Common myeloid progenitor, CD34-positive (primary cell): ENCODE results near the gene SULF2.

ENCODE experiments used
- CTCF ChIA-PET: fragments of 350-600 bp; sonication (Branson Sonifier 250); formaldehyde crosslinking; loops from one replicate; lab custom pipeline; 2021; ENCODE audit warnings: antibody characterized with exemption; lab: Charles Lee
- POLR2A ChIA-PET: fragments of 350-600 bp; sonication (Branson Sonifier 250); formaldehyde crosslinking; loops from one replicate; lab custom pipeline; 2021; ENCODE audit warnings: antibody characterized with exemption; lab: Charles Lee
- DNase-seq, 3 donors: peaks; one replicate each; pipeline versions ENCODE4 v3.0.0 to v3.0.0-alpha.2; 2013
- H3K27ac ChIP-seq, 2 experiments: 1 replicate in 1 of 2; 2 replicates in 1 of 2; pipeline ENCODE4 v1.7.0; 2013; ENCODE audit warnings: inconsistent platforms in 2 of 2, low read length in 2 of 2, mild to moderate bottlenecking in 2 of 2, low read depth in 1 of 2, moderate library complexity in 1 of 2; ENCODE audit not compliant: severe bottlenecking in 2 of 2, insufficient read depth in 1 of 2, poor library complexity in 1 of 2
- H3K27me3 ChIP-seq, 5 experiments: replicated peaks in 2 of 5; 1 replicate in 3 of 5; 2 replicates in 2 of 5; pipeline versions ENCODE4 v1.6.1 to v1.7.0; 2013; ENCODE audit warnings: low read length in 4 of 5, mild to moderate bottlenecking in 2 of 5, moderate library complexity in 2 of 5, inconsistent platforms in 1 of 5; ENCODE audit not compliant: insufficient read depth in 5 of 5, control insufficient read depth in 4 of 5
- H3K36me3 ChIP-seq, 4 experiments: 1 replicate in 2 of 4; 2 replicates in 2 of 4; pipeline versions ENCODE4 v1.6.1 to v1.7.0; 2013; ENCODE audit warnings: low read length in 3 of 4, control low read depth in 1 of 4, mild to moderate bottlenecking in 1 of 4; ENCODE audit not compliant: control insufficient read depth in 4 of 4, insufficient read depth in 4 of 4
- H3K4me1 ChIP-seq, 4 experiments: 1 replicate in 3 of 4; 2 replicates in 1 of 4; pipeline versions ENCODE4 v1.6.1 to v1.7.1; 2013; ENCODE audit warnings: low read length in 3 of 4, mild to moderate bottlenecking in 3 of 4, control low read depth in 1 of 4, inconsistent platforms in 1 of 4, moderate library complexity in 1 of 4; ENCODE audit not compliant: control insufficient read depth in 4 of 4, insufficient read depth in 4 of 4; ENCODE audit errors: control extremely low read depth in 1 of 4
- H3K4me3 ChIP-seq, 7 experiments: 1 replicate in 4 of 7; 2 replicates in 3 of 7; pipeline versions ENCODE4 v1.5.1 to v1.7.0; 2013; ENCODE audit warnings: mild to moderate bottlenecking in 7 of 7, low read length in 6 of 7, moderate library complexity in 6 of 7, inconsistent platforms in 2 of 7, low read depth in 2 of 7, control low read depth in 1 of 7; ENCODE audit not compliant: insufficient read depth in 4 of 7, control insufficient read depth in 1 of 7; ENCODE audit errors: extremely low read depth in 1 of 7
- H3K9me3 ChIP-seq, 5 experiments: 1 replicate in 4 of 5; 2 replicates in 1 of 5; pipeline versions ENCODE4 v1.6.1 to v1.7.1; 2013; ENCODE audit warnings: low read length in 4 of 5, mild to moderate bottlenecking in 2 of 5, inconsistent platforms in 1 of 5, low read depth in 1 of 5, moderate library complexity in 1 of 5; ENCODE audit not compliant: control insufficient read depth in 4 of 5, insufficient read depth in 2 of 5; ENCODE audit errors: control extremely low read depth in 1 of 5
- WGBS: methylation state at CpG from one replicate; pipeline ENCODE4 v1.1.5; 2013; ENCODE audit not compliant: insufficient coverage; 5-methylcytosine and 5-hydroxymethylcytosine counted together

SULF2 gene

DNA sequence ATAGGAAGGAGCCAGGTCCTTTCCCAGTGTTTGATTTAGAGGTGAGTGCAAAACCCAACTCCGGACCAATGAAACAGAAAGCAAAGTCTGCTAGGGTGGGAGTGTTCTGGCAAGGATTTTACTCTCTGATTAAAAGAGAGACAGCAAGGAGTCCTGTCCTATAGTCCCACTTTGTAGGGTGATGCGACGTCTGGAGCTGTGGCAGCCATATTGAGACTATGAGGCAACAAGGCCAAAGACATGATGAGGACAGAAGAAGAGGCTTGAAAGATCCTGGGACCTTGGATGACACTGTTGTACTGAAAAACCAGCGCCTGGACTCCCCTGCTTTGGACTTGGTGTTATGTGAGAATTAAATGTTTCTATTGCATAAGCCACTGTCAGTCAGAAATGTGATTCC, 8.1 kb downstream of the SULF2 start:
- DNase-seq: no peak
- Histone ChIP-seq H3K4me1 (no peaks in the 10 kb centered on the region), H3K9me3 (peaks cover 0 to 11% (median 0%) of the 10 kb centered on the region in 5 experiments), H3K4me3 (no peak overlapping the region), H3K36me3 (no peaks in the 10 kb centered on the region), H3K27me3 (peaks cover 0 to 14% (median 0%) of the 10 kb centered on the region in 5 experiments), H3K27ac (no peak overlapping the region)
- ChIA-PET POLR2A (no interaction called here), CTCF (interaction anchor here (1.4 kb wide), 1 partner anchor 10 kb away, joined by 4 read pairs; no protein-coding TSS in a partner anchor)
- 100% methylated on average over 3 of the region's 4 CpGs for whole genome bisulfite sequencing

DNA sequence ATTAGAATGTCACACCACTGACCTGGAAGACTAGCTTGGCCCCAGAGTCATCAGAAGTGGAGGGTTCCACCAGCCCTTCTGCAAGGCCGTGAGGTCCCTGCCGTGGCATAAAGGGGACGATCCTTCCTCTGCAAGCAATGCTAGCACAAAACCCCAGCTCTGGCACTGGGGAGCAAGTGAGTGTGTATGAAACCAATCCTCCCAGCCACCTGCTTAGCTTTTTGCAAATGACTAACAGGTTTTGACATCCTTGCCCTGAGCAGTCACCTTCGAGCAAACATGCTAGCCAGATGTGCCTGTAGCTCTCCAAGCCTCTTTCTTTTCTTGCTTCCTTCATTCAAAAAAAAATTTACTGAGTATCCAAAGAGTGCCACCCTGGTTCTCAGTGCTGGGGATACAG, 8.6 kb downstream of the SULF2 start:
- Histone ChIP-seq H3K9me3 (peaks cover 0 to 11% (median 0%) of the 10 kb centered on the region in 5 experiments), H3K36me3 (no peaks in the 10 kb centered on the region), H3K27me3 (peaks cover 0 to 8% (median 0%) of the 10 kb centered on the region in 5 experiments), H3K27ac (no peak overlapping the region), H3K4me3 (no peak overlapping the region), H3K4me1 (no peaks in the 10 kb centered on the region)
- DNase-seq: no peak
- WGBS: 97% methylated on average over 3 of the region's 4 CpGs
- ChIA-PET CTCF (interaction anchor here (0.6 kb wide), 1 partner anchor 10 kb away, joined by 3 read pairs; no protein-coding TSS in a partner anchor), POLR2A (no interaction called here)

DNA sequence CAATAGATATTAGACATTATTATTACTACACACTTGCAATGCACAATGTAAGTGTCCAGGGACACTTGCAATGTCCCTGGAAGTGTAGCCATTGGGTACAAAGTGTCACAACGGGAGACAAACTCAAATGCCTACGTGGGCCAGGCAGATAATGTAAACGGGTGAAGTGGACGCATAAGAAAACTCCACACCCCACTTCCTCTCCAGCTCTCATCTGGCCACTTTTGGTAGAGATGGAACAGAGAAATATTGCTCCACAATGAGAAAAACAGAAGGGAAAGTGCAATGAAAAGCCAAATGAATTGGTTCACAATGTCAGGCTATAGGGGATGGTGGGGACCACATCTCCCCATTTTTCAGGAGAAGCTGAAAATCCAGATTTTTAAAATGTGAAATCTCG, 9.4 kb downstream of the SULF2 start:
- CTCF ChIA-PET: no interaction called here
- H3K4me3 ChIP-seq: no peak overlapping the region
- H3K36me3 ChIP-seq: no peaks in the 10 kb centered on the region
- H3K27me3 ChIP-seq: peaks cover 0 to 2% (median 0%) of the 10 kb centered on the region in 5 experiments
- 100% methylated on average over 1 of the region's 5 CpGs for WGBS
- H3K27ac ChIP-seq: no peak overlapping the region
- no peak for DNase-seq
- H3K9me3 ChIP-seq: peaks cover 0 to 12% (median under 1%) of the 10 kb centered on the region in 5 experiments
- H3K4me1 ChIP-seq: peaks cover 0 to 7% (median 0%) of the 10 kb centered on the region in 4 experiments
- POLR2A ChIA-PET: no interaction called here

DNA sequence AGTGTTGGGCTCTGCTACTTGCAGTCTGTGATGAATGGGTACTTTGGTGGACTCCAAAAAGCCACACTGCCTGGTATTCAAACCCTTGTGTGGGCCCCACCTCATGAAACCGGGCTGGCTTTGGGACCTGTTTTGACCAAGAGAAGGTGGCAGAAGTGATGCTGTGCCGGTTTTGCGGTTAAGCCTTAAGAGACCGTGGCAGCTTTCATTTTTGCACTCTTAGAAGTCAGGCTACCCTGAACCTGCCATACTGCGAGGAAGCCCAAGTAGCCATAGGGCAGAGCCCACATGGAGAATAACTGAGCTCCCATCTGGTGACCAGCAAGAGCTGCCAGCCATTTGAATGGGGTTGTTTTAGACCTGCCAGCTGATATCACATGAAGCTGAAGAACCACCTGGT, 10.2 kb downstream of the SULF2 start:
- Histone ChIP-seq H3K4me3 (no peak overlapping the region), H3K27me3 (no peaks in the 10 kb centered on the region), H3K27ac (no peak overlapping the region), H3K4me1 (peaks cover 0 to 8% (median 0%) of the 10 kb centered on the region in 4 experiments), H3K36me3 (no peaks in the 10 kb centered on the region), H3K9me3 (peaks cover 0 to 17% (median 4%) of the 10 kb centered on the region in 5 experiments)
- POLR2A ChIA-PET: no interaction called here
- no peak for DNase-seq
- CTCF ChIA-PET: no interaction called here
- WGBS: 98% methylated on average over 5 of the region's 5 CpGs

GRCh38 chr20:47774131-47774777, 11.0 kb downstream of the SULF2 start:
- CTCF ChIA-PET: no interaction called here

DNA sequence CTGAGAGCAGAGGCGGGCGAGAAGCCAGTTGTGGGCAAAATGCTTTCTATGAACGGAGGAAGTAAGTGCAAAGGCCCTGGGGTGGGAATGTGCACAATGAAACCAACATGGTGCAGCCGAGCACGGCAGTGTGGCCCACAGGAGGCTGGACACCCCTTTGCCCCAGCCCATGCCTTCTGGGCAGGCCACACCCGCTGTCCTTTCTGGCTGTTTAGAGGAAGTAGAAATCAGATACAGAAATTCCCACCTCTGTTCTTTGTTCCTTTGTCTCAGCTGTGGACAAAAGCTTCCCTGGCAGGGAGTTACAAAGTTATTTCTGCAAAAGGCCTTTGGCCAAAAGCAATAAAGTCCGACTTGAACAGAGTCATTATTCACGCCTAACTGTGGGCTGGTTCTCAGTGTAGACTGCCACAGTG, 11.9 kb downstream of the SULF2 start:
- H3K27me3 ChIP-seq: no peaks in the 10 kb centered on the region
- H3K27ac ChIP-seq: no peak overlapping the region
- CTCF ChIA-PET: no interaction called here
- H3K36me3 ChIP-seq: no peaks in the 10 kb centered on the region
- H3K4me3 ChIP-seq: no peak overlapping the region
- WGBS: 90% methylated on average over 6 of the region's 8 CpGs
- H3K9me3 ChIP-seq: peaks cover 0 to 17% (median 4%) of the 10 kb centered on the region in 5 experiments
- DNase-seq: no peak
- H3K4me1 ChIP-seq: peaks cover 0 to 10% (median 0%) of the 10 kb centered on the region in 4 experiments
- POLR2A ChIA-PET: no interaction called here

More at GRCh38 chr20:47774131-47774777, 11.0 kb downstream of the SULF2 start:
- Histone ChIP-seq H3K9me3 (peaks cover 0 to 17% (median 4%) of the 10 kb centered on the region in 5 experiments), H3K27ac (no peak overlapping the region), H3K36me3 (no peaks in the 10 kb centered on the region), H3K27me3 (no peaks in the 10 kb centered on the region), H3K4me3 (no peak overlapping the region), H3K4me1 (peaks cover 0 to 8% (median 0%) of the 10 kb centered on the region in 4 experiments)
- WGBS: 98% methylated on average over 10 of the region's 14 CpGs
- POLR2A ChIA-PET: no interaction called here
- no peak for DNase-seq

- WGBS: 92% methylated on average over 11 of the region's 12 CpGs
- H3K27me3 ChIP-seq: no peaks in the 10 kb centered on the region
- ChIA-PET CTCF (interaction anchor here (1.1 kb wide), 1 partner anchor 849 kb away, joined by 3 read pairs; no protein-coding TSS in a partner anchor), POLR2A (no interaction called here)
- peaks cover 0 to 12% (median 0%) of the 10 kb centered on the region in 4 experiments for H3K4me1 ChIP-seq
- no peak overlapping the region for H3K4me3 ChIP-seq
- peaks cover 0 to 14% (median 4%) of the 10 kb centered on the region in 5 experiments for H3K9me3 ChIP-seq
- H3K36me3 ChIP-seq: no peaks in the 10 kb centered on the region
- DNase-seq: no peak
- H3K27ac ChIP-seq: no peak overlapping the region
Measured at GRCh38 chr20:47770935-47771334, 14.3 kb downstream of the SULF2 start.
